OCI-M2 (cell line): ENCODE results near the gene ASB1.
"Not testable (repeated sequence)": the region's sequence is repeated elsewhere in the genome, so short reads cannot be mapped to it uniquely, and the experiment has no call there.

ENCODE experiments used
- DNase-seq: peaks from one replicate; lab custom pipeline; 2025; ENCODE audit not compliant: unreplicated experiment; lab: John Stamatoyannopoulos, UW

Gene ASB1

GRCh38 chr2:238403632-238404405 is 22.9 kb upstream of the ASB1 start:
- DNase-seq, result no peak

- no peak for DNase-seq
Measured at GRCh38 chr2:238404406-238405216, 22.1 kb upstream of the ASB1 start.

- DNase-seq, result not testable (repeated sequence)
Measured at GRCh38 chr2:238405217-238405555, 21.5 kb upstream of the ASB1 start.

DNA sequence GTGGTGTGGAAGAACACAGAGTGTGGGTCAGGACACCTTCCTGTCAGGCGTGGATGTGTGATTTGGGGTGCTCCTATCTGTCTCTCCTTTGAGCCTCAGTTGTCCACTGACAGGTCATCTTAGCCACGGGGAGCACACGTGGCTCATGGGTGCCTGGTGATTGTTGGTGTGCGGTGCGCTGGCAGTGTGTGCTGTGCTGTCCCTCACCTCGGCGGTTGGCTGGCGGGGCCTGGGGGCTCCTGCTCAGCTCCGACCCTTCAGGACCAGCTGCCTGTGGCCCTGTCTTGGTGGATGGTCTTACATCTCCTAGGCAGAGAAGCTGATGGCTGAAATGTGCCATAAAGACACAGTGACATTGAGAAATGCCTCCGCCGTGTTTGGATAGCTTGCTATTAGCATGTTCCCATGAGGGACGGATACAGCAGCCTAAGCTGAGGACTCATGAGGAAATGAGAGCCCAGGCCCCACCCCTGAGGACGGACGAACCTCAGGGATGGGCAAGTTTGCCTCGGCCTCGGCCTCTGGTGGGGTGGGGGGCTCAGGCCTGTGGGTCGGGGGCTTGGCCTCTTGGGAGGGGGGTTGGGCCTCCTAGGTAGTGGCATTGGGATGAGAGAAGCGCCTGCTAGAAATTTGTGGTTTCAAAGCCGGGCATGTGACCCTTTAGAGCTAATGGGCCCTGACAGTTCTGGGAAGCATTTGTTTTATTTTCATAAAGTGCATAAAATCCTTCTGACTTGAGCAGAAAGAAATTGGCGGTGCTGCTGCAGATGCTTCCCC is 20.3 kb upstream of the ASB1 start:
- no peak for DNase-seq

DNA sequence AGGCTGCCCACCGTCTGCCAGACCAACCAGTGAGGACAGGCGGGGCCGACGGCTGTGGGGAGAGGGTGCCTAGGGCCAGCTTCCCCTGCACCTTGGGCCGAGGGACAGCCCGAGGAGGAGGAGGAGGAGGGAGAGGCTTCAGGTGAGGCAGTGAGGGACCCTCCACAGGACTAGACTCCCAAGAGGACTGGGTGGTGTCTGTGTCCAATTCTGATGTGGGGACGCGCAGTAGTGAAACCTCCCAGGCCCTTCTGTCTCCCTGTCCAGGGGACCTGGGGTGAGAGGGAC is 19.8 kb upstream of the ASB1 start:
- DNase-seq, result no peak

- DNase-seq, result no peak
Measured at GRCh38 chr2:238407566-238407965, 19.2 kb upstream of the ASB1 start.

GRCh38 chr2:238408615-238409340 is 17.9 kb upstream of the ASB1 start:
- DNase-seq, result no peak

DNA sequence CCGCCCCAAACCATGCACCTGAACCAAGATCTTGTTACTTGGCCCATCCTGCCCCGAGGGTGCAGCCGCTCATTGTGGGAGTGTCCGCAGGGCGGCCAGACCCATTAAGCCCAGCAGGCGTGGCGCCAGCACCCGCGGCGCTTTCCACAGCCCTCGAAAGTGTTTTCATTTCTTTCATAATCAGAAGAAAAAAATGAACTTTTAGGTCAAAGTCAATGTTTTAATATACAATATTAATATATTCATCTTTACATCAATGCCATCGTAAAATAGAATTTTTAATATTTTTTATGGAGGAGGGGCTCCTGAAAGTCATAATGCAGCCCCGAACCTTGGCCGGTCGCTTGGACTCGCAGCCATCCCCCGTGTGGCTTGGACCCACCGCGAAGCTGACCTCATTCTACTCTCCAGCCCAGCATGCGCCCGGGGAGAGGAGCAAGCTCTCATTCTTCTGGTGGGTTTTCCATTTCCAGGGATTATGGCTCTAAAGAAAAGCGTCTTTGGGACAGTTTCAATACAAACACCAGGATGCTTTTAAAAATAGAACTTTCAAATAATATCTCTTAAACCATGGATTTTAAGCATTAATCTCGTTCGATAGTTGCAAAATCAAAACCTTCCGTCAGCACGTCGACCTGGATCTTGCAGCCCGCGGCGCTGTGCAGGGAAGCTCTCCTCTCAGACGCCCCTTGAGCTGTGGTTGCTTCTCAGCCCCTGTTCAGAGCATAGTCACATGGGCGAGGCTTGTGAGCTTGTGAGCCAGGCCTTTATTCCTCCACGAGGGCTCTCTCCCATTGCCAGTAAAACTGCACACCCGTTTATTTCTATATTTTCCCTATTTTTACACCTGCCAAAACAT is 17.2 kb upstream of the ASB1 start:
- DNase-seq, result no peak

DNA sequence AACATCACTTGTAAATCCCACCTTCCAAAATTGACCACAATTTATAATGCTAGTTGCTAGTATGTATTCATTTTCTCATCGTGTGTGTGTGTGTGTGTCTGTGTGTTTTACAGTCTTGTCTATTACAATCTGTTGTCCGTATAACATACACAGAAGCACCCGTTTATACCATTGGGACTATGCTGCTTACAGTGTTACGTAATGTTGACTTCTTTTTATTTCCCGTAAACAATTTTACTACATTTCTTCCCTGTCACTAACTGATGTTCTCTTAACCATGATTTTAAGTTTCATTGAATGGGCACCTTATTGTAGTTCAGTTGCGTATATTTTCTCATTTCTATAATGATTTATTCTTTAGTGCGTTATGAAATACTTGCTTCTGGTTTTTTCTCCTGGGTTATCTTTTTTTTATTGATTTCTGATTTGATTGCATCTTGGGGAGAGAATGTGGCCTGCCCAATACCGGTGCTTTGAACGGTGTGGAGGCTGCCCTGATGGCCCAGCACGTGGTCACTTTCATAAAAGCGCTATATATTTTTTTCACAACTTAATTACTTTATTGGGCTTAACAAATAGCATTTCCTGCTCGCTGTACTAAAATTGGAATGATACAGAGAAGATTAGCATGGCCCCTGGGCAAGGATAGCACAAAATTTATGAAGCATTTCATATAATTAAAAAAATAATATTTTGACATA is 14.5 kb upstream of the ASB1 start:
- DNase-seq, result no peak

GRCh38 chr2:238413368-238413767 is 13.4 kb upstream of the ASB1 start:
- DNase-seq, result no peak

- DNase-seq, result no peak
Measured at GRCh38 chr2:238415036-238415764, 11.5 kb upstream of the ASB1 start.

- DNase-seq, result no peak
Measured at GRCh38 chr2:238415893-238416292, 10.8 kb upstream of the ASB1 start.

DNA sequence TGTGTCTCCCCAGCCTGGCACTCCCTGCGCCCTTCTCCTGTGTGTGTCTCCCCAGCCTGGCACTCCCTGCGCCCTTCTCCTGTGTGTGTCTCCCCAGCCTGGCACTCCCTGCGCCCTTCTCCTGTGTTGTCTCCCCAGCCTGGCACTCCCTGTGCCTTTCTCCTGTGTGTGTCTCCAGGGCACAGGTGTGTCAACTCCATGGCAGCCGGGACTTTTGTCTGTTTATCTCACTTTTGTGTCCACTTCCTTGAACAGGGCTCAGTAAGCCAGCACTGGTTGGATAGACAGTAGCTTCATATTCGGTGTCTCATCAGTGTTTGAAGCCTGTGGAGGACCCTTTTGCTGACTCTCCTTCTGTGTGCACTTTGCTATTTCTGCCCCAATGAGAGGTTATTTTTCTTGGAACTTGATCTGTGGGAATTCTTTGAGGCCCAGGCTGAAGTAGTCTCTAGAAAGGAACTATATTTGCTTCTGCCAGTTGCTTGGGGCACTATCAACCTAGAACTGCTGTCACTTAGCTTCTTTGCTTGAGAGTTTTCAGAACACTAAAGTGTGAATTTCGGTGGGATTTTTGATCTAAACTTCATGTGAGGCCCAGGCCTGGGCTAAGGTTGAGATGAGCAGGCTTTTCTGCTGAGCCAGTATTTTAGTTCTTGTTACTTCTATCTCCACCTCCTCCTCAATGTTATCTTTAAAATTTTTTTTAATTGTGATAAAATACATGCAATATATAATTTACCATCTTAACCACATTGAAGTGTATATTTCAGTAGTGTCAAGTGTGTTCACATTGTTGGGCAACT is 8.3 kb upstream of the ASB1 start:
- DNase-seq, result no peak

GRCh38 chr2:238418999-238419546 is 7.7 kb upstream of the ASB1 start:
- no peak for DNase-seq

- no peak for DNase-seq
Measured at GRCh38 chr2:238420442-238420841, 6.3 kb upstream of the ASB1 start.

DNA sequence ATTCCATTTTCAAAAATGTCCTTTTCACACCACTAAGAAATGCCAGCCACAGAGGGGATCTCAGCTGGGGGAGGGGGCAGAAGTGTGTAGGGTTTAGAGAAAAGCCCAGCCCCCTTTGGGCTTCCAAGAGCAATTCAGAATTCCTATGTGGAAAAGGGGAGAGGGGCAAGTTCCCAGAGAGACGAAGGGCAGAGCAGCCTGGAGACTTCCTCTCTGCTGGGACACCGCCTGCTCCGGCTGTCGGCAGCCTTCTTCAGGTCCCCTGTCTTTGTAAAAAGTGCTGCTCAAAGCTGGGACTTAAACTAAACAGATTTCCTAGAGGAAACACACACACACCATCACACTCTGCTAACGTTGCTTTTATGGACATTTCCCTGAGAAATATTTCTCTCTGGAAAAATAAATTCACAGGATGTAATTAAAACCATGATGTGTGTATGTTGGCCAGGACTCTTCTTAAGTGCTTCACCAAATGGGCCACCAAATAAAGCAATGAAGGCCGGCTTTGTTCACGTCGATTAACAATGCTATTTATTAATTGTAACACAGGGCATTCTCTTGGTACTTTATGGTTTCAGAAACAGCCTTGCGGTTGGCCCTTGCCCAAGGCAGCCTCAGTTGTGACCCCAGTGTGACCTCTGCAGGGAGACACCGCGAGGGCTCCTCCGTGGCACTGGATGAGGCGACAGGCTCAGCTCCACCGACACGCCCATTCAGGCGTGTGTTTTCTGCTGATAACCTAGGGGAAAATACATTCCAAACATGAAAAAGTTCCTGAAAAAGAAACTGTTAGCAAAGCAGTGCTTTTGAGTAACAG is 5.6 kb upstream of the ASB1 start:
- DNase-seq, result no peak

DNA sequence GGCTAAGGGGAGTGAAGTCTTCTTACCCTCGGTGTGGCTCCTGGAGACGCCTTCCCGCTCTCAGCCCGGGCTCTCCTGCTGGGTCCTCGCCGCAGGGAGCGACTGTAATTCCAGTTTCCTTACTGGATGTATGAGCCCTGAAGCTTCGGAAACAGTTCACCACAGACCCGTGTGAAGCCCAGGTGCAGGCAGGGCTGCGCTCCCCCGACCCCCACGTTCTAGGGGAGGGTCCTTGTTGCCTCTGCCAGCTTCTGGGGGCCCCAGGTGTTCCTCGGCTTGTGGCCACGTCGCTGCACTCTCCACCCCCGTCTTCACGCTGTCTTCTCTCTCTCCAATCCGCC is 5.1 kb upstream of the ASB1 start:
- no peak for DNase-seq
